Type B pancreatic cell (in vitro differentiated cells): ENCODE data around the gene CEPT1. TPM values are rescaled to one million over a fixed set of nuclear protein-coding genes. Genes with fewer than 3 reads are reported as not detected.

Source experiments
- DNase-seq: peaks from one replicate; pipeline ENCODE4 v3.0.0; 2021; ENCODE audit warnings: mixed read lengths; ENCODE audit not compliant: unreplicated experiment; ENCODE audit errors: extremely low spot score
- H3K27ac Mint-ChIP-seq: 2 replicates; pipeline ENCODE4 v1.8.0; 2021; ENCODE audit warnings: mild to moderate bottlenecking, mixed read lengths
- H3K27me3 Mint-ChIP-seq: 2 replicates; pipeline ENCODE4 v1.8.0; 2021; ENCODE audit warnings: mixed read lengths
- H3K36me3 Mint-ChIP-seq: 2 replicates; pipeline ENCODE4 v1.8.0; 2021; ENCODE audit warnings: mixed read lengths
- H3K4me1 Mint-ChIP-seq: one replicate; pipeline ENCODE4 v1.8.0; 2021; ENCODE audit warnings: mixed read lengths; ENCODE audit not compliant: unreplicated experiment
- H3K4me3 Mint-ChIP-seq: 2 replicates; pipeline ENCODE4 v1.8.0; 2021; ENCODE audit warnings: mild to moderate bottlenecking, mixed read lengths
- H3K9me3 Mint-ChIP-seq: 2 replicates; pipeline ENCODE4 v1.8.0; 2021; ENCODE audit warnings: mixed read lengths
- total RNA-seq: library from RNA; stranded (reverse); gene quantifications from 2 replicates; pipeline ENCODE4 v1.2.1, GENCODE V29; 2021; ENCODE audit warnings: low replicate concordance
- TF ChIP-seq, protein P1 (sequence below): fragments of 200-600 bp; sonication (generic); conservative IDR thresholded peaks from 2 replicates; pipeline ENCODE4 v1.5.0; 2021; ENCODE audit warnings: antibody characterized with exemption, mild to moderate bottlenecking

The CEPT1 gene
- total RNA-seq, 1 donor from 2014 or later = 41.0 TPM

DNA sequence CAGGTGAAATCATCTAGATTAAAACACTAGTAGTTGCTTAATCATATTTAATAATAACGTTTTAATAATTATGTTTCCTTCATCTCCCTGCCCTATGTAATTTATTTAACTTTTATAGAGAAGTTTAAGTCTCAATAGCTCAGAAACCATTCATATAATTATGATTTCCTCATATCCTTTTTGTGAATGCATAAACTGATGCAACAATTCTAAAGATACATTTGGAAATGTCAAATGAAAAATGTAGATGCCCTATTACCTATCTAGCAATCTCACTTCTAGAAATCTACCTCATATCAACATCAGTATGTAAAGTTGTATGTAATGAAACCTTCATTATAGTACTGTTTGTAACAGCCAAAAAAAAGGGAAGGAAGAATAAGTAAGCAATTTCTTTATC, 10.6 kb upstream of the CEPT1 start:
- no peak overlapping the region for H3K27ac Mint-ChIP-seq
- H3K4me3 Mint-ChIP-seq = no peak overlapping the region
- H3K27me3 Mint-ChIP-seq = no peaks in the 10 kb centered on the region
- no peaks in the 10 kb centered on the region for H3K9me3 Mint-ChIP-seq
- peaks cover 40% of the 10 kb centered on the region for H3K36me3 Mint-ChIP-seq
- DNase-seq = no peak
- TF ChIP-seq, protein P1, sequence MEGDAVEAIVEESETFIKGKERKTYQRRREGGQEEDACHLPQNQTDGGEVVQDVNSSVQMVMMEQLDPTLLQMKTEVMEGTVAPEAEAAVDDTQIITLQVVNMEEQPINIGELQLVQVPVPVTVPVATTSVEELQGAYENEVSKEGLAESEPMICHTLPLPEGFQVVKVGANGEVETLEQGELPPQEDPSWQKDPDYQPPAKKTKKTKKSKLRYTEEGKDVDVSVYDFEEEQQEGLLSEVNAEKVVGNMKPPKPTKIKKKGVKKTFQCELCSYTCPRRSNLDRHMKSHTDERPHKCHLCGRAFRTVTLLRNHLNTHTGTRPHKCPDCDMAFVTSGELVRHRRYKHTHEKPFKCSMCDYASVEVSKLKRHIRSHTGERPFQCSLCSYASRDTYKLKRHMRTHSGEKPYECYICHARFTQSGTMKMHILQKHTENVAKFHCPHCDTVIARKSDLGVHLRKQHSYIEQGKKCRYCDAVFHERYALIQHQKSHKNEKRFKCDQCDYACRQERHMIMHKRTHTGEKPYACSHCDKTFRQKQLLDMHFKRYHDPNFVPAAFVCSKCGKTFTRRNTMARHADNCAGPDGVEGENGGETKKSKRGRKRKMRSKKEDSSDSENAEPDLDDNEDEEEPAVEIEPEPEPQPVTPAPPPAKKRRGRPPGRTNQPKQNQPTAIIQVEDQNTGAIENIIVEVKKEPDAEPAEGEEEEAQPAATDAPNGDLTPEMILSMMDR = no peak
- no peaks in the 10 kb centered on the region for H3K4me1 Mint-ChIP-seq

DNA sequence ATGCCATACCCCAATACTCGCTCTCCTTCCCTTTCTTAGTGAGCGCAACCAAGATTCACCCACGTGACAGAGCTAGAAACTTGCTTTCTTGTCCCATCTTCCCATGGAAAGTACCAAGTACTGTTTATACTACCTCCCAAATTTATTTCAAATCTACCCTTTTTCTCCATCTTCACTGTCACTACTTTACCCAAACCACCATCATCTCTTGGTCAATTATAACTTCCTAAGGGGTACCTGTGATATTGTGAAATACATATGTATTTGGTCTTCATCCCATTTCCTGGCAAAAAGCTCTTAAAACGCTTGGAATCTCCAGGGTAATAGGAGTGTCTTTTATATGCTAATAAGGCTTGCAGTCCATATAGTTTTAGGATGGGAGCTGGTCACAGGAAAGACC, 8.3 kb upstream of the CEPT1 start:
- H3K27ac Mint-ChIP-seq = no peak overlapping the region
- no peak for DNase-seq
- TF ChIP-seq, protein P1 = no peak
- no peak overlapping the region for H3K4me3 Mint-ChIP-seq
- H3K9me3 Mint-ChIP-seq = no peaks in the 10 kb centered on the region
- H3K27me3 Mint-ChIP-seq = no peaks in the 10 kb centered on the region
- H3K36me3 Mint-ChIP-seq = peaks cover 32% of the 10 kb centered on the region
- no peaks in the 10 kb centered on the region for H3K4me1 Mint-ChIP-seq

DNA sequence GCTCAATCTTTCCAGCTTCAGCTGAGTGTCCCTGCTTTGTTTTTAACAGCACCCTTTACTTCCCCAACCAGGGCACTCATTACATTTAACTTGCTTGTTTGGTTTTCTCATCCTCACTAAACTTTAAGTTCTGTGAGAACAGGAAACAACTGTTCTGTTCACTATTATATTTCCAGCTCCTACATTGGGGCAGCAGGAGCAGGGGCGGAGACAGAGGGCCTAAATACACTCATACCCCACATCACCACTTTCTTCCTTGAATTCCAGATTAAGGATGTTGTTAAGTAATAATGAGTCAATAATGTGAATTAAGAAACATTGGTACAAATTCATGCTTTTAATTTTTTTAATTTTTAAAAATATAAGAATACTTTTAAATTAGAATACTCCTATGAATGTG, 6.2 kb upstream of the CEPT1 start:
- Mint-ChIP-seq H3K36me3 (peaks cover 21% of the 10 kb centered on the region), H3K4me3 (no peak overlapping the region), H3K27ac (no peak overlapping the region), H3K27me3 (no peaks in the 10 kb centered on the region), H3K4me1 (peaks cover 4% of the 10 kb centered on the region), H3K9me3 (no peaks in the 10 kb centered on the region)
- TF ChIP-seq, protein P1 = no peak
- DNase-seq = no peak

DNA sequence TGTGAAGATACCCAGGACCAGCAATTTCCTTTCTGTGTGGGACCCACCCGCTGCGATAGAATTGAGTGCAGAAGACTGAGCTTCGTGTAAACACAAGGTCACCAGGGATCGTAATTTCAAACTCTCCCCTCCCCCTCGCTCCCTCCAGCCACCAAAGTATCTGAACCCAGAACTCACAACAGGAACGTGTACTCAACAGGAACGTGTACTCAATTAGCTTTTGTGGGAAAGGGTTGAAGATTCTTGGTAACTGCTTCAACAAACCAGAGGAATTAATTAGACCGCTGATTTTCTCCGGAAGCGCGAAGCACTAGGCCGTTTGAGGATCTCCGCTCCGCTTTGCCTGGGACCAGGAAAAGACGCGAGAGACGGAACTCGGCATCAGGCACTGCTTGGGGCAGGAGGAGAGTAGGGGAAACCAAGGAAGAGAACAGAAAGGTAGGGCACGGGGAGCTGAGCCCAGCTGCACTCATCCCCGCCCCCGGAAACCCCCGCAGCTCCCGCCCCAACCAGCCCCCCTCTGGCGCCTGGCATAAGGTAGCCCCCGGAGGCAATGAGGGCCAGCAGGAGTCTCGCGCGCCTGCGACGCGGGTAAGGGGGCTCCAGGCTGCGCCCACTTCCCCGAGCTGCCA, 583 bp upstream of the CEPT1 start:
- peak overlapping the region; percentile 100 for H3K4me3 Mint-ChIP-seq
- no peak for DNase-seq
- H3K27ac Mint-ChIP-seq = peak overlapping the region; percentile 95
- H3K4me1 Mint-ChIP-seq = peaks cover 21% of the 10 kb centered on the region
- no peaks in the 10 kb centered on the region for H3K27me3 Mint-ChIP-seq
- no peaks in the 10 kb centered on the region for H3K9me3 Mint-ChIP-seq
- no peaks in the 10 kb centered on the region for H3K36me3 Mint-ChIP-seq
- TF ChIP-seq, protein P1 = no peak

DNA sequence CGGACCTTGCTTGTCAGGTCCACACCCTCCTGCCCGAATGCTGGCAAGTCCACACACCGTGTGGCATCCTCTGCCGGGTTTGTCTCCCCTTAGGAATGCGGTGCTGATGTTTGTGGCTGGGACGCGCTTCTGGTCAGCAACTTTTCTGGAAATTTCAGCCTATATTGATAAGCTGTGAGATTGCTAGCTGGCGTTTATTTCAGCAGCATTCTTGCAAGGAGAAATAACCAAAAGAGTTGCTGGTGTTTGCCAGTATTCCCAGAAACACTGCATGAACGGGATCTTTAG, 601 bp downstream of the CEPT1 start:
- Mint-ChIP-seq H3K27me3 (no peaks in the 10 kb centered on the region), H3K27ac (peak overlapping the region; percentile 95), H3K9me3 (no peaks in the 10 kb centered on the region), H3K4me1 (peaks cover 21% of the 10 kb centered on the region), H3K4me3 (peak overlapping the region; percentile 100), H3K36me3 (no peaks in the 10 kb centered on the region)
- DNase-seq = no peak
- TF ChIP-seq, protein P1 = no peak
